HG03103 (cell line): Measurements from ENCODE around the gene FOXK2.

ENCODE experiments used
- ATAC-seq: cut with Tn5 transposase; IDR thresholded peaks from one replicate; pipeline ENCODE4 v1.9.1; 2021; ENCODE audit warnings: low read depth; ENCODE audit not compliant: unreplicated experiment

Gene FOXK2

GRCh38 chr17:82586576-82587233 is 67.2 kb downstream of the FOXK2 start:
- ATAC-seq, result no peak

DNA sequence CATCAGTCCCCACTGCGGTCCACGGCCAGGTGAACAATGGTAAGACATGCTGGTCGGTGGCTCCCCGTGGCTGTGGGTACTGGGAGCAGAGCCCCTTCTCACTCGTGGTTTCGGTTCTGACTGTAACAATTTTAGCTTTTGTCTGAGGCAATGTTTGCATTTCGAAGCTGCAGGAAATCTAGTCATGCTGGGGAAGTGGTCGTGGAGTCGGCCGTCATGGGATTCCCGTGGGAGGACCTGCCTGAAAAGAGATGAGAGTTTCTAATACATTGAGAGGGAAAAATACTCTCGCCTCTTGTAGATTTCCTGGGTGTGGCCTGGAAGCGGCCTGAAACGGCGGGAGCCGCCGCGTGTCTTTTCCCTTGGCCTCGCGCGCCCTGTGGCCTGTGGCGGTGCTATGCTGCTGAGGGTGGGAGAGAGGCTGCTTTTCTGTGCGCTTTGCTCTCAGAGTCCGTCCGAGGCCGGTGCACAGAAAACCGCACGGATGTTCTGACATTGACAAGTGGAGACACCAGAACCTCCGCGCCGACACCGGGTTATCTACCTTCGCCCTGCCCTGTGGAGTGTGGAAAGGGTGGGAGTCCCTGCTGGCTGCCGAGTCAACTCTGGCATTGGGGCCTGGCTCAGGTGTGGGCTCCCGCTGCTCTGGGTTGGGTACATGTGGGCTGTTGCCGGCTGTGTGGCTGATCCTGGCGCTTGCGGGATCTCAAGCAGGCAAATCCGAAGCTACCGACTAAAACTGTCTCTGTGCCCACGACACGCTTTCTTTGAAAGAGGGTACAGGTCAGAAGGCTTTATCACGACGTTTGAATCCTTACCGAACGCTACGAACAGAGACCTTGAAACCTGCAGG is 67.9 kb downstream of the FOXK2 start:
- no peak for ATAC-seq

- ATAC-seq, result no peak
These were observed 69.0 kb downstream of the FOXK2 start for GRCh38 chr17:82588266-82589175.

- ATAC-seq, result no peak
These were observed 70.3 kb downstream of the FOXK2 start for GRCh38 chr17:82589851-82590180.

GRCh38 chr17:82590216-82590615 is 70.7 kb downstream of the FOXK2 start:
- no peak for ATAC-seq

GRCh38 chr17:82590881-82591539 is 71.5 kb downstream of the FOXK2 start:
- no peak for ATAC-seq

DNA sequence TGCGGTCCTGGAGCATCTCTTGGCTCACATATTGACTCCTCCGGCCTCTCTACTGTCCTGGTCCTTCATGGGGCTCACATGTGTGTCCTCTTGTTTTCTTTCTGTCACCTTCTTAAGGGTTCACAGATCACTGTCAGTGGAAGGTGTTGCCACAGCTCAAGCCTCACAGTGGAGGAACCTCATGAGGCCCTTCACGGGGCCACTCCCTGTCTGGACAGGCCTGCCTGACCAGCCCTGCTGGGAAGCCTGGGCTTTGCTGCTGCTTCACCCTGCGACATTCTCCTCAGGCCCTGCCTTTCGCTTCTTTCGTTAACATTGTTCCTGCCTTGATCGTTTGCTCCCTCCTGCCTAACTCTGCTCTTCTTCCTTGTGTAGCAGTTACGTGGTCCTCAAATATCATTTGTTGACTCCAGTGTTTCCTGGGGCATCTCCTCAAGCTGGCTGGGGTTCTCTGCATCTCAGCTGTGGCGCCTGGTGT is 72.8 kb downstream of the FOXK2 start:
- no peak for ATAC-seq

DNA sequence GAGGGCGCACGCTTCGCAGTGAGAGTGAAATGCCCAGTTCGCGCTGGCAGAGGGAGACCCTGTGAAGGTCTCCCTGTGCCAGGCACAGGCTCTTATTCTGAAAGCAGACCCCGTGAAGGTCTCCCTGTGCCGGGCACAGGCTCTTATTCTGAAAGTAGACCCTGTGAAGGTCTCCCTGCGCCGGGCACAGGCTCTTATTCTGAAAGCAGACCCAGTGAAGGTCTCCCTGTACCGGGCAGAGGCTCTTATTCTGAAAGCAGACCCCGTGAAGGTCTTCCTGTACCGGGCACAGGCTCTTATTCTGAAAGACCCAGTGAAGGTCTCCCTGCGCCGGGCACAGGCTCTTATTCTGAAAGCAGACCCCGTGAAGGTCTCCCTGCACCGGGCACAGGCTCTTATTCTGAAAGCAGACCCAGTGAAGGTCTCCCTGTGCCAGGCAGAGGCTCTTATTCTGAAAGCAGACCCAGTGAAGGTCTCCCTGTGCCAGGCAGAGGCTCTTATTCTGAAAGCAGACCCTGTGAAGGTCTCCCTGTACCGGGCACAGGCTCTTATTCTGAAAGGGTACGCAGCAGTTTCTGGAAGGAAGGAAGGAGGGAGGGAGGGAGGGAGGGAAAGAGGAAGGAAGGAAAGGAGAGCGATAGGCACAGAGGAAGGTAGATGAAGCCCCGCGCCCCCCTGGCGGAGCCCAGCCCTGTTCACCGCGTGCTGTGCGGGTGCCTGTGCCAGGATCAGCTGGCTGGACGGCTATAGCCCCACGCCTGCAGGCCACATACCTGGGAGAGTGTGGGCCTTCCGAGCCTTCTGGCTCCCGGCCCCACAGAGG is 73.4 kb downstream of the FOXK2 start:
- ATAC-seq, result no peak

DNA sequence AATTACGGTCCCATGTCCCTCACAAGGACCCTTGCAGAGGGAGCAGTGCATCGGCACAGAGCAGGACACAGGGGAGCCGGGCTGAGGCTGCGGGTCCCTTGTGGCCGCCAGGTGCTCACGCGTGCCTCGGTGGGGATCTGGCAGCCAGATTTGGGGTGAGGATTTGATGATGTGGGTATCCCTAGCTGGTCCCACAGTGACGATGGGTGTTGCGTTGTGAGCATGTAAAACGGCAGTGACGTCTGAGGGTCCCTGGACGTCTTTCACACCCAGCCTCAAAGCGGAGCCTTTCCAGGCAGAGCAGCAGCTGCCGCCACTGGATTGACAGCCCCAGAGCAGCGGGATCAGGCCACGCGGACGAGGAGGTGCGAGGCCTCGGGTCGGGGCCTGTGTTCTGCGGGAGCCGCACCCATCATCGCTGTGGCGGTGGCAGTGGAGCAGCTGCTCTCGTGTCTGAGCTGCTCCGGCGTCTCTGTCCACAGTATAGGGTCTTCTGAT is 74.1 kb downstream of the FOXK2 start:
- ATAC-seq, result no peak

GRCh38 chr17:82594571-82594970 is 75.0 kb downstream of the FOXK2 start:
- no peak for ATAC-seq

GRCh38 chr17:82595893-82596292 is 76.4 kb downstream of the FOXK2 start:
- no peak for ATAC-seq

- no peak for ATAC-seq
These were observed 76.8 kb downstream of the FOXK2 start for GRCh38 chr17:82596296-82596695.

GRCh38 chr17:82596837-82597672 is 77.5 kb downstream of the FOXK2 start:
- ATAC-seq, result no peak

DNA sequence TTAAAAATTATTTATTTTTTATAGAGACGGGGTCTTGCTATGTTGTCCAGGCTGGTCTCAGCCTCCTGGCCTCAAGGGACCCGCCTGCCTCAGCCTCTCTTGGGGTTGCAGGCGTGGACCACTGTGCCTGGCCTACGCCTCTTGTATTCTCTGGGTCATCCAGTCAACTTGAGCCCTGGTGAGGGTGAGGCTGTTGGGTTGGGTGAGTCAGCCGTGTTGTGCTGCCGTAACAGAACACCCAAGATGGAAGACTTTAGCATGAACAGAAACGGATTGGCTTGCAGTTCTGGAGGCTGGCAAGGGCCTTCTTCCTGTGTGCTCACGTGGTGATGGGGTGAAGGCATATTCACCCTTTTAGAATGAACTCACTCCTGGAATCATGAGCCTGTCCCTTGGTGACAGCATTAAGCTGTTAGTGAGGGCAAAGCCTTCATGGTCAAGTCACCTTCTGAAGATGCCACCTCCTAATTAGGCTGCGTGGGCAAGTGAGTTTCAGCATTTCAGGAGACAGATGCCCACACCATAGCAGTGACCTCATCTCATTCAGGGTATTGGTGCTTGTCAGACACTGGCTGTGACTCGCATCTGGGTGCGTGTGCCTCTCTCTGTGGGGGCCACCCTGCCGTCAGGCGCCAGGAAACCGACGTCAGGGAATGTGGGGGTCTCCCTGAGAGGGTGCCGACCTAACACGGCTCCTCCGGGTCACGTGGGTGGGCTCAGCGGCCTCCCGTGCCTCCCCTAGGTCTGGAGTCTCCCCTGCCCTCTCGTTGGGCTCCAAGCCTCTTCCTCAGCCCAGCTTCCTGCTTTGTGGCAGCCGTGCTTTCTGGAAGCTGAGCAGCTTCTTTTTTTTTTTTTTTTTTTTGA is 79.0 kb downstream of the FOXK2 start:
- no peak for ATAC-seq

DNA sequence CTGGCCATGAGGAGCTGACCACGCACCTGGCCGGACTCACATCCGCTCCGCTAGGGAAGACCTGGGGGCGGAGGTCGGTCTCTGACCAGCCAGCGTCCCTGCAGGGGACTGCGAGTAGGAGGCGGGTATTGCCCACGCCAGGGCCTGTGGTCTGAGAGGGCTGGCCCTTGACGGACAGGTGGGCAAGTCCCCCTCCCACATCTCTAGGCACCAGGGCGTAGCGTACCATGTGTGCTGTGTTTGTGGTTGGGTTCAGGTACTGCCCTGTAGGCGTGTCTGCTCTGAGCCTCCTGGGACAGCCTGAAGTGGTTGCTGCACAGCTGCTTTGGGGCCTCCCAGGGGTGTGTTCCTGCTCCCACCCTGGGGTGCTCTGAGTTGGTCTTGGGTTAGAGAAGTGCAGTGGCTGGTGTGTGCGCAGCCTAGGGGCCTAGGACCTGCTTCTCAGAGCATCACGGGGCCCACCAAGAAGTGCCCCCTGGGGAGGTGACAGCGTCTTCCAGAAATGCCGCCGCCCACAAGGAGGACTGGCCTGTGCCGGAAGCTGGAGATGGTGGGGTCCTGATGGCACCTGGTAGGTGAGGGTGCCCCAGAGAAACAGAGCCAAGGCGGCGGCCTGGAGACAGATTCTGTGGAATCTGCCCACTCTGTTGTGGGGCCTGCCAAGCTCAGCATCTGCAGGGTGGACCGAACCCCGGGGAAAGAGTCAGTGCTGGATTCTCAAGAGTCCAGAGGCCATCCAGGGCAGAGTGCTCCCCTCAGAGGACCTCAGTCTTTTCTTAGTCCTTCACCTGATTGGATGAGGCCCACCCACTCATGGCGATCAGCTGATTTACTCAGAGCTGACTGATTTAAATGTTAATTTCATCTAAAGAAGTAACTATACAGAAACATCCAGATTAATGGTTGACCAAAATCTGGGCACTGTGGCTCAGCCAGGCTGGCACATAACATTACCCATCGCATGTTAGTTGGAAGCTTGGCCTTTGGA is 80.4 kb downstream of the FOXK2 start:
- ATAC-seq, result no peak

- no peak for ATAC-seq
These were observed 81.4 kb downstream of the FOXK2 start for GRCh38 chr17:82600731-82601446.
